Breast epithelium (tissue), 3 donors: ENCODE measurements around the gene HNRNPA1.

Source experiments
- CTCF ChIP-seq, 3 donors: fragments of 450-650 bp; IDR thresholded peaks; one replicate each; pipeline ENCODE4 v1.5.1; 2016 to 2017; ENCODE audit warnings: antibody characterized with exemption in 3 of 3, mild to moderate bottlenecking in 3 of 3, moderate library complexity in 3 of 3
- POLR2A ChIP-seq: fragments of 450-650 bp; IDR thresholded peaks from one replicate; pipeline ENCODE4 v1.6.1; 2016; ENCODE audit warnings: antibody characterized with exemption, mild to moderate bottlenecking, moderate library complexity
- POLR2AphosphoS5 ChIP-seq, 3 donors: sonication (generic); formaldehyde crosslinking; IDR thresholded peaks; one replicate each; pipeline ENCODE4 v1.6.1; 2017; ENCODE audit warnings: antibody characterized with exemption in 3 of 3

- TF ChIP-seq CTCF (IDR thresholded peaks at IDR 0.05) (no peak), POLR2AphosphoS5 (IDR thresholded peaks at IDR 0.05) (no peak), POLR2A (no peak)
These were observed 19.8 kb downstream of the HNRNPA1 start for GRCh38 chr12:54300225-54300731.
